HUDEP-2 (cell line): ENCODE measurements around the gene ADAMTS17.

ENCODE experiments used
- DNase-seq, 76 experiments: peaks; one replicate each; lab custom pipeline; 2025; ENCODE audit not compliant: unreplicated experiment in 76 of 76; lab: John Stamatoyannopoulos, UW

The ADAMTS17 gene

GRCh38 chr15:100061944-100062343 is 279.8 kb downstream of the ADAMTS17 start:
- DNase-seq, result no peak

GRCh38 chr15:100060276-100060926 is 281.4 kb downstream of the ADAMTS17 start:
- DNase-seq, result no peak

- DNase-seq, result no peak
Observed at GRCh38 chr15:100059521-100059920, 282.3 kb downstream of the ADAMTS17 start.

DNA sequence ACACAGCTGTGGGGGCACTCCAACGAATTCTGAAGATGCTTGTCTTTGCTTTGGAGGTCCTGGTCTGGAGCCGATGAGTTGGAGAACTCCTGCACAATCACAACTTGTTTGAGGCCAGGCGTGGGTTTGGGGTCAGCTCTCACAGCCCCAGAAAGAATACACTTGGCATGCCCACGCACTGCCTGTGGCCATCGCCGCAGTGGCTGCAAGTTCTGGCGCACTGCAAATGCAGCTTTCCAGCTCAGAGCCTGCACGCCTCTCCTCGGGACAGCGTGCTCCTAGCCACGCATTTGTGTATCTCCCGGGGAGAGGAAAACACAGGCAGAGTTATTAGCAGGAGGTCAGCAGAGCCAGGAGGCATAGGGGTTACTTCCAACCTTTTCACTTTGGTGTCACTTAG is 282.7 kb downstream of the ADAMTS17 start:
- DNase-seq, result no peak

DNA sequence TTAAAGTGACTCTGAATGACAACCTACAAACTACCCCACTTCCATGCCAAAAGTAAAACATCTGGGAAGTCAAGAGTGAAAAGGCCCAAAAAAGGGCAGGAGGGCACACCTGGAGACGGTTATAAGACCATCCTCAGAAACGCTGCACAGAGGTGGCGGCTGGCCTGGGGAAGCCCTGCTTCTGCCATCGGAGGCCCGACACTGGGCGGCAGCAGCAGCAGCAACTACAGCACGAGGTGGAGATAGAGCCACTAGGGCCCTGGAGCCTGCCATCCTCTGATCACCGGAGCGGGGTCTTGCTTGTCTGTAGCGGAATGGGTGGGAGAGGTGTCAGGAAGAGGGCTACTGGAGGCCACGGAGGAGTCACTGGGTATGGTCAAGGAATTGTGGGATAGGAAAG is 283.3 kb downstream of the ADAMTS17 start:
- DNase-seq, result no peak

- DNase-seq, result no peak
Observed at GRCh38 chr15:100057281-100057680, 284.5 kb downstream of the ADAMTS17 start.

GRCh38 chr15:100056411-100057072 is 285.2 kb downstream of the ADAMTS17 start:
- no peak for DNase-seq

GRCh38 chr15:100055821-100056220 is 286.0 kb downstream of the ADAMTS17 start:
- no peak for DNase-seq

DNA sequence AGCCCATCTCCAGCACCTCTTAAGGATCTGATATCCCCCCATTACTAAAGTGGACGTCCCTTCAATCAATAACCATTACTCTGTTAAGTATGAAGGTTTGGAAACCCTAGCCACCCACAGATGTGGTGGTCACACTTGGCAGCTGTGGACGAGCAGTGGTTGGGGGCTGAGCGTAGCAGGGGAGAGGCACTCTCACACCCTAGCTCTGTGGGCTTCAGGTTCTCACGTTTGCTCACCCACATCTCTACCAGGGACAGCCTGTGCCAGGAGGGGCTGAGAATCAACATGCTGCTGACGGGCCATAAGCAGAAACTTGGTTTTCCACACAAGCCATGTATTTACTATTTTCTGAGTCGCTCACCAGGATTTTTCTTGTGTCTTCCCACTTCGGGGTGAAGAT is 287.2 kb downstream of the ADAMTS17 start:
- no peak for DNase-seq

DNA sequence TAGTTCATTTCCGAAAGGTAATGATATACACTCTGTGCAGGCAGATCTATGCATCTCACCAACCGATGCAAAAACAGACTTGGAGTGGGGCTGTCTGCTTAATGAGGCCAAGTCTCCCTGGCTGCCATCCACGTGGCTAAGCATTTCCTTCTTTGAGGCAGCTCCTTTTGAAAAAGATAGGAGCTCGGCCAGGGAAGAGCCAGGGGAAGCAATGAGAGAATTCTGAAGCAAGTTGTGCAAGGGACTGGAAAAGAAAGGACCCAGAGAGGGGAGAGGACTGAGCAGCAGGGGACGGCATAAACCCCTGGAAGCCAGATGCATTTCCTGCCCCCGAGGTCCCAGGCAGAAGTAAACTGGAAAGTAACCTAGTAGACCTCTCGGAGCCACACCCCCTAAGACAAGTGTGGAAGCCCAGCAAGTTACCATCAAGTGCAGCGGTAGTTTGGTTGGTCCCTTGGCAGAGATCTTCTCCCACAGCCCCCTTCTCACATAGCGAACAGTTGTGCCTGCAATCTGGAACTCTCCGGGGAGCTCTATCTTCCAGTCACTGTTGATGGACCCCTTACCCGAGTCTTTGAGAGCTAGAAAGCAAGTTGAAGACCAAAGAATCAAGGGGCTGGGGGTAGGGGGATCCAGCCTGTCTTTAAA is 288.2 kb downstream of the ADAMTS17 start:
- DNase-seq, result no peak

DNA sequence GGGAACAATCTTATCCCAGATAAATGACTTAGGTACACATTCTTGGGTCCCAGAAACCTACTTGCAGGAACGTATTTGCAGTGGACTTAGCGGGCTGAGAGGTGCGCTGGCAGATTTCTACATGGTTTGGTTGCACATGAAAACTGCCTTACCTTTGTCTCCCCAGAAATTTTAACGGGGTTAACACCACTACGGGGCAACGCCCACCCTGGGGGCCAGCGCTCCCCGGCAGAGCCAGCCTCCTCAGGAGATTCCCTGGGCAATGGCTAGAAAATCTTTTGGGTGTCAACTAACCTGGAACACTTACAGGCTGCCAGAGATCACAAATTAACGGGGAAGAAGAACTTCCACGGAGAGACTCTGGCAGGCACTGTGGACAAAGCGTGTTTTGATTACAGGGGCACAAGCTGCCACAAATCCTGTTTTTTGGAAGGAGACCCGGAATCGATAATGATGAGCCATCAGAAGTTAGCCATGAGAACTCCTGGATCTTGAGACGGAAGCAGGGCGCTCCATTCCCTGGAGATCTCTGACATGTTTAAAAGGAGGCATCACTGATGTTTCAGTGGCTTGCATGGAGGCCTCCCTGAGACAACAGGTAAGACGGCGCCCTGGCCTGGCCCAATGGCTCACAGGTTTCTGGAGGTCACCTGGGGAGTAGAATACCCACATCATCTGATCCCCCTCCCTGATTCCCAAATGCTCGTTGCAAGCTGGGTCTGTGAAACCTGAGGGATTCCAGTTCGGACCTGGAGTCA is 288.9 kb downstream of the ADAMTS17 start:
- DNase-seq, result no peak

DNA sequence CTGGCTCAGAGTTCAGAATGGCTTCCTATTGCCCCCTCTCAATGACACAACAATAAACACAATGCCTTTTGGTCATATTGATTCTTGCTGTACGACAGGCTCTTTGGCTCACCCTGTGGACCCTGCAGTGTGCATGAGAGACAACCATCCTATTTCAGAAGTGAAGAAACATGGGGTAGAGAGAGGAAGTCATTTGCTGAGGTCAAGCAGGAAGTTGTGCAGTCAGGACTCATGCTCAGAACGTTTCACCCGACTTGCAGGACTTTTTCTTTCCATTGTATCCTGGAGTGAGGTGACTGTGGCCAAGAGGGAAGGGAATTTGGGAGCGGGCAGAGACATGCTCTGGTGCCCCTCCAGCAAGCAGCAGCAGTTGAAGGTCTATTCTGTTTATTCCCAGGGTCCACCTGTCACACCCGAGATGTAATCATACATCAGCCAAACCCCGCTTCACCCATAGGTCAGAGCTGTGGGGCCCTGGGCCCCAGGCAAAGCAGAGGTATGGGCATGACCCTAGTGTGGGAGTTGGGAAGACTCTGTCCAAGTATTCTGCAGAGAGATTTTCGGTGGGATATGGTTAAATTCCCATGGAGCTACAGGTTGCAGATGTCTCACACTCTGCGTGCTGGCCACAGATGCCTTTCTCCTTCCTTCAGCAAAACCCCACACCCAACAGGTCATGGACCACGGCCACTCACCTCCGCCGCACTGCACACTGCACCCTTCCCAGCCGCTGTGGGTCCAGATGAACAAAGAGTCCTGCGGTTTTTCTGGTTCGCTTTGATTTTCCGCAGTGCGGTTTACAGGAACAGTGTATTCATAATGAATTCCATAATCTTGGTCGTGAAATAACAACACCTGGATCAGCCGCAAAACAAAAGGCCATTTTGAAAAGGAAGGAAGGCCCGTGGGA is 290.6 kb downstream of the ADAMTS17 start:
- no peak for DNase-seq

DNA sequence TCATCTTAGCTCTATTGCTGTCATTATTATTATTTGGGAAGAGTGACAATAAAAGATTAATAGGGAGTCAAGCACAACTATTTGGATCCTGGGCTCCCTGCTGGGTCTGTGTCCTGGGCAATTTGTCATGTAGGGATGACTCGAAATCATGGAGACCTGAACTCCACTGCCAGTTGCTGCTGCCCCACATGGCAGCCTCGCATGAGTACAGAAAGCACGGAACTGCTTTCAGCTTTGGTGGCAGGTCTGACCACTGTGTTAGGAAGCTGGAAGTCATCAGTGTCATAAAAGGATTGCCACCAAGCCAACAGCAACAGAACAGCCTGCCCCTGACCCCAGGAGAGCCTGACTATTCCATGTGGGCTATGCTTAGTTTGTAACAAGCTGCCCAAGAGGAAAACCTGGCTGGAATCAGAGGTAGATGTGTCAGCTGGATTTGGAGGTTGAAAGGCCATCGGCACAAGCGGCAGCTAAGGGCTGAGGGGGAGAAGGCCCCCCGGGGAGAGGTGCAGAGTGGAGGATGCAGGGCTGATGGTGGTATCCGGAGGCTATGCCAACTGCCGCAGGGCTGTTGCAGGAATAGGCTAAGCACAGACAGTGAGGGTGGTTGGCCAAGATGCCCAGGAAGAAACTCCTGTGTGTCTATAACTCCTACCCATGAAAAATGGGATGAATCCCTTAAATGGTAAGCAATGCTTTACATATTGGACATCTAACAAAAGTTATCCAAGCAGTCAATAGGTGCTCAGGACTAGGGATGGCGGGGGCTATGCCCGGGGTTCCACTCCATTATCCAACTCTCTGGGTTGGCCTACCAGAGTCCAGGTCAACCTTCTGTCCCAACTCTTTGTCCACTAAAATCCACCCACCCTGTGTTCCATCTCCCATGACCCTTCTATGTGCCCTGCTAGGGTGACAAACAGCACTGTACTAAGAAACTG is 291.6 kb downstream of the ADAMTS17 start:
- no peak for DNase-seq

- DNase-seq, result no peak
Observed at GRCh38 chr15:100049483-100049882, 292.3 kb downstream of the ADAMTS17 start.

DNA sequence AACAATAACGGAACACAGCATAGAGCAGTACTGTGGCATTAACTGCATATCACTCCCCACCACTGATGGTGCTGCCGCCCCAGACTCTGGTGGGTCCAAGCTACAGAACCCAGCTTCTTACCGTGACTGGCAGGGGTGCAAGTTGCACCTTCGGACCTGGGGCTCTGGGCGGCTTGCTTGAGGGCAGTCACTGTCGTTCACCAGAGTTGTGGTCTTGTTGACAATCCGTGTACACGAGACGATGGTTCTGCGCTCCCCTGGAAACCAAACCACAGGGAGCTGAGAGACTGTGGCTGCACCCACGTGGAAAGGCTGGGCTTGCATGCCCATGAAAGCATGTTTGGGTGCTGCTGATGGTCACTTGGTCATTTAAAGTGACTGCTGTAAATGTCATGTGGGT is 293.0 kb downstream of the ADAMTS17 start:
- DNase-seq, result no peak

DNA sequence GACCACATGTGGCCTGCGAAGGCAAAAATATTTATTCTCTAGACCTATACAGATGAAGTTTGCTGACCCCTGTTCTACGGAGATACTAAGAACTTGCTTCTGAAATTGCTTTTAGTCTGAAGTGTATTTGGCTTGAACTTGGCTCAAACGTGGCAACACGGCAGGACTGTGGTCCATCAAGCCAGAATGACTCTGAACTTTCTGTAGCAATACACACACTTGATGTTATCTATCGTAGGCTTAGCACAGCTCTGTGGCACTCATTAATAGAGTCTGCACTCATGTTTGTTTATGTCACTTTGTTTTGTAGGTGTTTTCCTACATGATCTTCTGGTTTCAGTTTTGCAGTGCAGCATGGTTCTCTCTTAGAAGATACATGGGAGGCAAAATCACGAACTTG is 298.1 kb downstream of the ADAMTS17 start:
- no peak for DNase-seq

GRCh38 chr15:100043068-100043641 is 298.6 kb downstream of the ADAMTS17 start:
- DNase-seq, result no peak

DNA sequence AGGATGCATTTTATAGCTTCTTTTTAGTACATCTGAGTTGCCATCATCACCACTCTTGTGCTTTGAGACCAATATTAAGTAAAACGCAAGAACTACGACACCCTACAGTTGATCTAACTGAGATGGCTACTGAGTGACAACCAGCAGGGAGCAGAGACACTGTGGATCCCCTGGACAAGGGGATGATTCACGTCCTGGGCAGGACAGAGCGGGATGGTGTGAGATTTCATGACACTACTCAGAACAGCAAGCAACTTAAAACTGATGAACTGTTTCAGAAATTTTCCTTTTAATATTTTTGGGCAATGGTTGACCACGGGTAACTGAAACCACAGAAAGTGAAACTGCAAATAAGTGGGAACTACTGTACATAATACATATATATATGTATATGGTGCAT is 299.2 kb downstream of the ADAMTS17 start:
- no peak for DNase-seq
